IPS-20b (cell line): ENCODE measurements around the gene RALGPS1.

Experiments used
- H3K27ac ChIP-seq: one replicate; pipeline ENCODE4 v1.5.1; 2013; ENCODE audit warnings: low read length
- H3K27me3 ChIP-seq: 2 replicates; pipeline ENCODE4 v1.6.1; 2013; ENCODE audit warnings: mild to moderate bottlenecking, low read length, inconsistent platforms; ENCODE audit not compliant: insufficient read depth
- H3K36me3 ChIP-seq: 2 replicates; pipeline ENCODE4 v1.6.1; 2013; ENCODE audit warnings: low read depth, mild to moderate bottlenecking, inconsistent platforms, low read length, moderate library complexity; ENCODE audit not compliant: insufficient read depth
- H3K4me1 ChIP-seq: 2 replicates; pipeline ENCODE4 v1.6.1; 2013; ENCODE audit warnings: mild to moderate bottlenecking, control low read depth, inconsistent platforms, low read length, moderate library complexity; ENCODE audit not compliant: insufficient read depth
- H3K4me3 ChIP-seq: 2 replicates; pipeline ENCODE4 v1.5.1; 2013; ENCODE audit warnings: mild to moderate bottlenecking, low read length, inconsistent platforms
- H3K9ac ChIP-seq: 2 replicates; pipeline ENCODE4 v1.6.1; 2013; ENCODE audit warnings: low read depth, mild to moderate bottlenecking, inconsistent platforms, low read length, moderate library complexity
- H3K9me3 ChIP-seq: 2 replicates; pipeline ENCODE4 v1.6.1; 2013; ENCODE audit warnings: mild to moderate bottlenecking, low read depth, low read length, inconsistent platforms; ENCODE audit not compliant: insufficient read depth

RALGPS1 gene

GRCh38 chr9:126959336-126959735 lies 44.8 kb downstream of the RALGPS1 start:
- no peak overlapping the region for H3K4me3 ChIP-seq
- H3K27ac ChIP-seq, result no peak overlapping the region
- H3K9ac ChIP-seq, result no peak overlapping the region
- no peaks in the 10 kb centered on the region for H3K9me3 ChIP-seq
- no peaks in the 10 kb centered on the region; the same call in 1 of the 2 replicates for H3K4me1 ChIP-seq
- no peaks in the 10 kb centered on the region for H3K36me3 ChIP-seq
- no peaks in the 10 kb centered on the region for H3K27me3 ChIP-seq

GRCh38 chr9:126959917-126960316 lies 45.3 kb downstream of the RALGPS1 start:
- Histone ChIP-seq H3K4me3 (no peak overlapping the region), H3K36me3 (no peaks in the 10 kb centered on the region), H3K4me1 (peaks cover 5% of the 10 kb centered on the region; the same call in 1 of the 2 replicates), H3K9ac (no peak overlapping the region), H3K27ac (no peak overlapping the region), H3K9me3 (no peaks in the 10 kb centered on the region), H3K27me3 (no peaks in the 10 kb centered on the region)

GRCh38 chr9:126962336-126962735 lies 47.8 kb downstream of the RALGPS1 start:
- H3K4me1 ChIP-seq, result peaks cover 8% of the 10 kb centered on the region; the same call in 1 of the 2 replicates

GRCh38 chr9:126965077-126965476 lies 50.5 kb downstream of the RALGPS1 start:
- H3K9ac ChIP-seq, result no peak overlapping the region
- H3K27me3 ChIP-seq, result no peaks in the 10 kb centered on the region
- H3K27ac ChIP-seq, result no peak overlapping the region
- no peak overlapping the region for H3K4me3 ChIP-seq
- peaks cover 8% of the 10 kb centered on the region; the same call in 1 of the 2 replicates for H3K4me1 ChIP-seq
- no peaks in the 10 kb centered on the region; the same call in 1 of the 2 replicates for H3K36me3 ChIP-seq
- no peaks in the 10 kb centered on the region for H3K9me3 ChIP-seq

More at GRCh38 chr9:126962336-126962735, 47.8 kb downstream of the RALGPS1 start:
- Histone ChIP-seq H3K9me3 (no peaks in the 10 kb centered on the region), H3K27me3 (no peaks in the 10 kb centered on the region), H3K4me3 (no peak overlapping the region), H3K27ac (no peak overlapping the region), H3K9ac (no peak overlapping the region), H3K36me3 (no peaks in the 10 kb centered on the region; the same call in 1 of the 2 replicates)

GRCh38 chr9:126965541-126966428 lies 51.2 kb downstream of the RALGPS1 start:
- Histone ChIP-seq H3K27me3 (no peaks in the 10 kb centered on the region), H3K36me3 (no peaks in the 10 kb centered on the region; the same call in 1 of the 2 replicates), H3K4me3 (no peak overlapping the region), H3K9ac (no peak overlapping the region), H3K4me1 (peaks cover 8% of the 10 kb centered on the region; the same call in 1 of the 2 replicates), H3K27ac (no peak overlapping the region), H3K9me3 (no peaks in the 10 kb centered on the region)

- Histone ChIP-seq H3K9me3 (no peaks in the 10 kb centered on the region), H3K4me1 (no peaks in the 10 kb centered on the region), H3K4me3 (no peak overlapping the region), H3K36me3 (no peaks in the 10 kb centered on the region; the same call in none of the 2 replicates), H3K27ac (no peak overlapping the region), H3K27me3 (no peaks in the 10 kb centered on the region), H3K9ac (no peak overlapping the region)
Observed at GRCh38 chr9:126971261-126971660, 56.7 kb downstream of the RALGPS1 start.

- H3K4me3 ChIP-seq, result no peak overlapping the region
- H3K4me1 ChIP-seq, result no peaks in the 10 kb centered on the region
- H3K9ac ChIP-seq, result no peak overlapping the region
- no peaks in the 10 kb centered on the region; the same call in 1 of the 2 replicates for H3K36me3 ChIP-seq
- no peaks in the 10 kb centered on the region for H3K9me3 ChIP-seq
- no peaks in the 10 kb centered on the region for H3K27me3 ChIP-seq
- no peak overlapping the region for H3K27ac ChIP-seq
Observed at GRCh38 chr9:126973651-126974529, 59.3 kb downstream of the RALGPS1 start.

GRCh38 chr9:126974594-126974993 lies 60.0 kb downstream of the RALGPS1 start:
- Histone ChIP-seq H3K4me1 (no peaks in the 10 kb centered on the region), H3K27me3 (no peaks in the 10 kb centered on the region), H3K27ac (no peak overlapping the region), H3K4me3 (no peak overlapping the region), H3K9me3 (no peaks in the 10 kb centered on the region), H3K36me3 (no peaks in the 10 kb centered on the region; the same call in 1 of the 2 replicates), H3K9ac (no peak overlapping the region)

- H3K4me3 ChIP-seq, result no peak overlapping the region
- H3K9me3 ChIP-seq, result no peaks in the 10 kb centered on the region
- no peaks in the 10 kb centered on the region; the same call in 1 of the 2 replicates for H3K36me3 ChIP-seq
- no peak overlapping the region for H3K27ac ChIP-seq
- no peak overlapping the region for H3K9ac ChIP-seq
- 0 out of 2 replicates have a peak, but pooled peaks cover 4% of the 10 kb centered on the region for H3K4me1 ChIP-seq
- no peaks in the 10 kb centered on the region for H3K27me3 ChIP-seq
Observed at GRCh38 chr9:126975327-126976220, 61.0 kb downstream of the RALGPS1 start.

GRCh38 chr9:126979461-126979860 lies 64.9 kb downstream of the RALGPS1 start:
- Histone ChIP-seq H3K27me3 (no peaks in the 10 kb centered on the region), H3K27ac (no peak overlapping the region), H3K36me3 (no peaks in the 10 kb centered on the region; the same call in 1 of the 2 replicates), H3K4me1 (0 out of 2 replicates have a peak, but pooled peaks cover 6% of the 10 kb centered on the region), H3K9me3 (no peaks in the 10 kb centered on the region), H3K9ac (no peak overlapping the region), H3K4me3 (no peak overlapping the region)
